KBM-7 (cell line): ENCODE results near the gene SH2B2.

Source experiments
- DNase-seq: peaks from one replicate; pipeline ENCODE4 v3.0.0-alpha.2; 2015
- in situ Hi-C: fragments of 300-500 bp; cut with MboI; formaldehyde crosslinking; loops from 2 replicates; pipeline ENCODE4 v1.14.3; 2020; ENCODE audit warnings: low sequenced_read_pairs, low pct_unique_long_range_greater_than_20kb, mixed read lengths

SH2B2 gene

GRCh38 chr7:102282465-102283362, 4.0 kb upstream of the SH2B2 start:
- in situ Hi-C loops, result loop anchor here (5.0 kb wide), 1 partner anchor 110 kb away; no protein-coding TSS in a partner anchor
- DNase-seq, result no peak

GRCh38 chr7:102283477-102284189, 3.0 kb upstream of the SH2B2 start:
- DNase-seq, result no peak

DNA sequence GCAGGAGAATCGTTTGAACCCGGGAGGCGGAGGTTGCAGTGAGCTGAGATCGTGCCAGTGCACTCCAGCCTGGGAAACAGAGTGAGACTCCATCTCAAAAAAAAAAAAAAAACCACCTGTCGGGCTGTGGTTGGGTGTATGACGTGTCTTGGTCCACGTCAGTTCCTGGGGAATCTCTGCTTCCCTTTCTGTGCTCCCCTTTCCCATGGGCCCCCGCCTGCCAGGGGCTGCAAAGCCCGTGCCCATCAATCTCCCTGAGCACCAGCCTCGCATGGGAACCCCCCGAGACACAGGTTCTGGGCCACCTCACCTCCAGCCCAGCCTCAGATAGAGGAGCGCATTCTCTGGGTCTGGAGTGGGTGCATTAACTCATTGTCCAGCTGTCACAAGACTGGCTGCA, 2.3 kb upstream of the SH2B2 start:
- DNase-seq, result no peak
- in situ Hi-C loops, result loop anchor here (5.0 kb wide), 1 partner anchor 108 kb away; no protein-coding TSS in a partner anchor

More at GRCh38 chr7:102283477-102284189, 3.0 kb upstream of the SH2B2 start:
- in situ Hi-C loops, result loop anchor here (5.0 kb wide), 1 partner anchor 109 kb away; no protein-coding TSS in a partner anchor

- in situ Hi-C loops, result loop anchor here (5.0 kb wide), 1 partner anchor 107 kb away; no protein-coding TSS in a partner anchor
- peak; percentile 62 for DNase-seq
Observed at GRCh38 chr7:102284891-102285539, 1.7 kb upstream of the SH2B2 start.

- in situ Hi-C loops, result no loop called here
- DNase-seq, result no peak
Observed at GRCh38 chr7:102285540-102286236, 980 bp upstream of the SH2B2 start.

DNA sequence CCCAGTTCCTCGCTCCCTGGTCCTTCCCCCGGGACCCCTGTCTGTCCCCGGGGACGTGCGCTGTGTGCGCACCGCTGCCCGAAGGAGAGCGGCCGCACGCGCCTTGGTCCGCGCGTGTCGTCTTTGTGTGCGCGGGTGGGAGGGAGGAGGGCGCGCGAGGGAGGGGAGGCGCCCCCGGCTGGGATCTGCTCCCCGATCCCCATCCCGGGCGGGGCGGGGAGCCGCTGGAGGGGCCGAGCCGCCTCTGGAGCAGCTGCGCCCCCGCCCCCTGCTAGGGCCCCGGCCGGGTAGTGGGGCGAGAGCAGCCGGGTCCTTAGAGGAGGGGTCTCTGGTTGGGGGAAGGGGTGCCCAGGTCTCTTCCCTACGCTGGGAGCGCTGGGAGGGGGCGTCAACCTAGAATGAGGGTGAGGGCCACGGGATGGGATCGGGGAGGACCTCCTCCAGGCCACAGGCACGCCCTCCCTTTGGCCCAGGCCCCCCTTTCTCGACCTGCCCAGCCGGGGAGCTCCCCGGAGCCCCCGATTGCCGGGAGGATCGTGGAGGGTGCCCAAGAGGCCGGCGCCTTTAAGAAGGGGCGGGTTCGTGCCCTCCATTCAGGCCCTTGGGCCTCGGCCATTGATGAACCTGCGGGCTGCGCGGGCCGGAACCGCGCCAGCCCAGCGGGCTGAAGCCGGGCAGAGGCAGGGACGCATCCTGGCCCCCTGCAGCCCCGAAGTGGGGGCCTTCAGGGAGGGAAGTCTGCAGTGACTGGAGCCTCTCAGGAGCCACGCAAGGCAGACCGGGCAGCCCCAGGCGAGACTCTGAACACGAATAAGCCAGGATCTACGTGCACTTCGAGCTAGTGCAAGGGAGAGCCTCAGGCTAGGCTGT, 678 bp downstream of the SH2B2 start:
- in situ Hi-C loops, result no loop called here
- peak; percentile 35 for DNase-seq

DNA sequence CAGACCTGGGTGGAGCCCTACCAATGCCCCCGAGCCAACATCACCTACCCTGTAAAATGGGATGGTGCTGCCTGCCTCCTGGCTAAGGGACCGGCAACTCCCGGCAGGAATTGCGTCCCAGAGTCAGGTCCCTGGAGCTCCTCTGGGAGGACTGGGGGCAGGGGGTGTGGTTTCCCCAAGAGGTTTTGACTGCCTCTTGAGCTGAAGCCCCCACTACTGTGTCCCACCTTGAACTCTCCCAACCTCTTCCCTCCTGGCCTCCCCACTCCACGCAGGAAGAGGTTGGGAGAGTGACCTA, 1.3 kb downstream of the SH2B2 start:
- in situ Hi-C loops, result no loop called here
- DNase-seq, result no peak

DNA sequence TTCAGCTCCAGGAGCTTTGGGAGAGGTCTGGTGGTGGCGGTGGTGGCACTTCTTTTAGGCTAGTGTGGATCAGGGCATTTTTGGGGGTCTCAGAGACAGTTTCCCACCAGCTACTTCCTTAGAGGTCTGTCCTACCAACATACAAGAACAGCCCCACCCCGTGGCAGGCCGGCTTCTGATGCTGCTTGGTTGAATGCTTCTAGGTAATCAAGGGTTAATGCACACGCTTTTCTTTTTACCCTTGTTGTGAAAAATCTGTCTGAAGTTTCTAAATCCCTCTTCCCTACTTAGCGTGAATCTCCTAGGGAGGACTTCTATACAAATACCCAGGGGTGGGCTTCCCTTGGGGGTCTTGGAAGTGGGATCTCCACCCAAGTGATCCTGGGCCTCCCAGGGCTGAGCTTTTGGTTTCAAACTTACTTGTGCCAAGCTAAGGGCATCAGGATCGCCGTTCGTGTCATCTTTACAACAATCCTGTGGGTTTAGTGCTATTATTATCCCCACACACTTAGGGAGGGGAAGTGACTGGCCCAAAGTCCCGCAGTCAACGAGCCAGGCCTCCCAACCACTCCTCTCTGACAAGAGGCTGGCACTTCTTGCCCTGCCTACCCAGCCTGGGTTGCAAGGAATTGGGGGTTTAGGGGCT, 1.7 kb downstream of the SH2B2 start:
- in situ Hi-C loops, result no loop called here
- peak; percentile 60 for DNase-seq

- no peak for DNase-seq
- in situ Hi-C loops, result no loop called here
Observed at GRCh38 chr7:102289057-102289456, 2.4 kb downstream of the SH2B2 start.

- in situ Hi-C loops, result no loop called here
- no peak for DNase-seq
Observed at GRCh38 chr7:102291056-102291915, 4.6 kb downstream of the SH2B2 start.

GRCh38 chr7:102291916-102292267, 5.2 kb downstream of the SH2B2 start:
- no peak for DNase-seq
- in situ Hi-C loops, result no loop called here

DNA sequence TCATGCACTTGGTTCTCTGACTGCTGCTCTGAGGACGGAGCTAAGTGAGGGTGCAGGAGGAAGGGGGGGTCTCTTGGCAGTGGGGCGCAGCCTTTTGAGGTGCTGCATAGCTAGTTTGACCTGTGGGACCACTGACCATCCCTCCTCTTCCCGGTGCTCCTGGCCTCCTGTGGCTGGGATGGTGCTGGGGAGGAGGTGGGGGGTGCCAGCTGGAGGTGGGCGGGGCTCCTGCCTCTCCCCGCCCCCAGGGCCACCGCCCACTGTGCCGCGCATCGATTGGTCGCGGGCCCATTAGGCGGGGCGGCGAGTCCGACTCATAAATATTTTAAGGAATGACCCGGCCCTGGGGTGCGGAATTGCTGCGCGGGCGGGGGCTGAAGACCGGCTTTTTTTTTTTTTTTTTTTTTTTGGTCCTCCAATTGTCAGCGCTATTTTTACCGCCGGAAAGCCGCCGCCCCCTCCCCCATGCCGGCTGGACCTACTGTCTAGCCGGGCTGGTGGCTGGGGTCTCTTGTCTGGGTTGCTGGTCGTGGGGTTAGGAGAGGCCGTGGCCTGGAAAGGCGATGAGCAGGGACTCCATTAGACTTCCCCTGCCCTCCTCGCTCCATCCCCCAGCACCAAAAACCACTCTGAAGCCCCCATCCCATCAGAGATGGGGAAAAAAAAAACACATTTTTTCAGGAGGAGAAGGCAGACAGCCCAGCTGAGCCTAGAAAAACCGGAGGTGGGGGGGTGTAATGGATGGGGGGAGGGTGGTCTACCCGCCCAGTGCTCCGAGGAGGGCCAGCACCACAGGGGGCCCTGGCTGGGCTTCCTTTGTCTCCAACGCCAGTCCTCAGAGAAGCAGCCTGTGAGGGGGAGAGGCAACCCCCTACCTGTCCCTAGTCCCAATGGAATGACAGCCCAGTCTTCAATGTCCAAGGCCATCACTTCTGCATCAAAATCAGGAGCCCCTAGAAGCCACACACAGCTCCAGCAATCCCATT, 6.4 kb downstream of the SH2B2 start:
- no peak for DNase-seq
- in situ Hi-C loops, result no loop called here

DNA sequence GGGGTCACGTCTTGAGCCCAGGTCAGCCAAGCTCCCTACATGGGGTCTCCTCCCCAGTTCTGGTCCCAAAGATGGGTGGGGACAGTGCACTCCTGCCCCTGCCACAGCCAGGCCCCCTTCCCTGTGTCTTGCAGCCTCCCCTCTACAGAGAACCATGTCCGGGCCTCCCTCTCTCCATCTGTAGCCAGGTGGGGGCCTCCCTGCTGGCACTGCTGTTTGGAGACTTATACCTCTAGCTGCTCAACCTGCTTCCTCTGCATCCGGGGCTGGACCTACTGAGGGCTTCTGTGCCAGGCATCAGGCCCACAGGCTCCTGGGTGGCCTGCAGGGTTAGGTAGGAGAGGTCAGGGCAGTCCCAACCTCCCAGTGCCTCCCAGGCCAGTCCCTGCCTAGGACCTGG, 7.9 kb downstream of the SH2B2 start:
- DNase-seq, result no peak
- in situ Hi-C loops, result no loop called here

- in situ Hi-C loops, result no loop called here
- no peak for DNase-seq
Observed at GRCh38 chr7:102295346-102296178, 8.9 kb downstream of the SH2B2 start.

GRCh38 chr7:102296179-102296438, 9.4 kb downstream of the SH2B2 start:
- DNase-seq, result no peak
- in situ Hi-C loops, result no loop called here

- in situ Hi-C loops, result no loop called here
Observed at GRCh38 chr7:102296514-102296913, 9.8 kb downstream of the SH2B2 start.

More at GRCh38 chr7:102296514-102296913, 9.8 kb downstream of the SH2B2 start:
- no peak for DNase-seq
